ENCODE results near the gene ABCD2.
"Not testable (repeated sequence)": the region's sequence is repeated elsewhere in the genome, so short reads cannot be mapped to it uniquely, and the experiment has no call there.

Gene ABCD2

DNA sequence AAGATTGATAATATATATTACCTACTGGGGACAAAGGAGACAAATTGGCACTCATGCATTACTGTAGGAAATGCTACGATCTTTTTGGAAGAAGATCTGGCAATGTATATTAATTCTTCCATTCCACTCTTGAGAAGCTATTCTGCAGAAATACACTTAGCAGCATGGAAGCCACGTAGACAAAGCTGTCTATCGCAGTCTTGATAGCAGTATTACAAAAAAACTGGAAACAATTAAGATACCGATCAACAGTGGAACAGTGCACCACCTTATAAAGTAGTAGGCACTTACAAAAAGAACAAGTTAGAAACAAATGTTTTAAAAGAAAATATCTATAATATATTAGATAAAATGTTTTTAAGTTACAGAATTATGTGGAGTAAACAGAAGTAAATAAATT is 87.2 kb downstream of the ABCD2 start:
- no peak for DNase-seq

- DNase-seq, result no peak
Measured at GRCh38 chr12:39526974-39527373, 92.6 kb downstream of the ABCD2 start.

GRCh38 chr12:39522167-39522566 is 97.4 kb downstream of the ABCD2 start:
- not testable (repeated sequence) for DNase-seq

GRCh38 chr12:39510001-39510400 is 109.6 kb downstream of the ABCD2 start:
- no peak for DNase-seq

- DNase-seq, result no peak
Measured at GRCh38 chr12:39505554-39505953, 114.0 kb downstream of the ABCD2 start.

DNA sequence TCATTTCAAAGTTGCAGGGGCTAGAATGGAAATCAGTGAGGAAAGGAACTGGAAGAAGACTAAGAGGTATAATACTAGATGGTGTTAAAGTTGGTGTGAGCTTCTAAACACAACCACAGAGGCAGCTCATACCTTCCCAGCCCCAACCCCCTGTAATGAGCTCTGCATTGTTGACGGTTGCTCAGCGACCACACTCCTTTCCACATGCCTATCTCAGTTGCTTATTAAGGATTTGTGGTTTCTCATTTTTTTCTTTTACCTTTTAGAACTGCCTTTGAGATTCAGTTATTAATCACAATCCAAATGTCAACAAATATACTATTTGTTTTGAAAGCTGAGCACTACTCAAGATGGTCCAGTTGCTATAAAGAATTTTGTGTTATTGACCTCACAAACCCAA is 114.6 kb downstream of the ABCD2 start:
- DNase-seq, result no peak

DNA sequence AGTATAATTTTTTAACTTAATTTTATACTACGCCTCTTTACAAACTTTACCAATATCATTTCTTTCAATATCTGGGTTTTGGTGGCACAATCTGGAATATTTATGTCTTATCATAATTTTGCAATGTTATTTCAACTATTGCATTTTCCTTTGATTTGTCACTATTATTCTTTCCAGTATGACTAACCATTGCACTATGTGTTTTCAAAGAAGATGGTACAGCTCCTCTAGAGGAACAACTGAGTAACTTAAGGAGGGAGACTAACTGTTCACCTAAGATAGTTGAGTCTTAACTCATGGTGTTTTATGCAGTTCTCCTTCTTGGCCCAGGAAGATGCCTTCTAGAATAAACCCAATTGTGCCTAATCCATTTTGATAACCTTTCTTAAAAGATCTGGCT is 116.2 kb downstream of the ABCD2 start:
- DNase-seq, result peak; percentile 5

- DNase-seq, result no peak
Measured at GRCh38 chr12:39502726-39503125, 116.9 kb downstream of the ABCD2 start.
